B cell (primary cell): ENCODE data around the gene ZNF398. TPM values are rescaled to one million over a fixed set of nuclear protein-coding genes. Genes with fewer than 3 reads are reported as not detected.

Experiments used
- ATAC-seq: fragments of 200-7000 bp; cut with Tn5 transposase; one replicate; pipeline ENCODE4 v1.10.0; 2021; ENCODE audit warnings: low read depth, mild to moderate bottlenecking, moderate number of reproducible peaks, moderate library complexity
- CTCF ChIA-PET: fragments of 350-600 bp; sonication (Branson Sonifier 250); formaldehyde crosslinking; loops from one replicate; lab custom pipeline; 2021; ENCODE audit warnings: antibody characterized with exemption, inconsistent platforms; lab: Charles Lee
- POLR2A ChIA-PET: fragments of 350-600 bp; sonication (Branson Sonifier 250); formaldehyde crosslinking; loops from one replicate; lab custom pipeline; 2021; ENCODE audit warnings: antibody characterized with exemption; lab: Charles Lee
- DNase-seq: peaks from one replicate; pipeline ENCODE4 v3.0.0; 2013
- H2AFZ ChIP-seq: 2 replicates; pipeline ENCODE4 v1.6.1; 2012; ENCODE audit warnings: mild to moderate bottlenecking, low read depth, low read length; ENCODE audit not compliant: insufficient read depth, poor library complexity, severe bottlenecking
- H3K27ac ChIP-seq, 2 donors: 1 replicate in 1 of 2; 2 replicates in 1 of 2; pipeline ENCODE4 v1.5.1; 2012 to 2013; ENCODE audit warnings: low read length in 2 of 2, mild to moderate bottlenecking in 2 of 2, moderate library complexity in 1 of 2
- H3K27me3 ChIP-seq, 4 experiments: fragments of 200-600 bp in 1 of 4; sonication (generic) in 1 of 4; replicated peaks in 1 of 4; 1 replicate in 2 of 4; 2 replicates in 2 of 4; pipeline versions ENCODE4 v1.6.1 to v1.7.0; 2013 to 2016; ENCODE audit warnings: low read length in 3 of 4, mild to moderate bottlenecking in 2 of 4, mixed read lengths in 1 of 4, moderate library complexity in 1 of 4; ENCODE audit not compliant: insufficient read depth in 4 of 4, control insufficient read depth in 3 of 4; ENCODE audit errors: control extremely low read depth in 1 of 4
- H3K36me3 ChIP-seq, 2 experiments: replicated peaks in 1 of 2; 1 replicate in 1 of 2; 2 replicates in 1 of 2; pipeline versions ENCODE4 v1.6.1 to v1.7.1; 2013; ENCODE audit warnings: low read length in 1 of 2; ENCODE audit not compliant: insufficient read depth in 2 of 2, control insufficient read depth in 1 of 2; ENCODE audit errors: control extremely low read depth in 1 of 2, extremely low read depth in 1 of 2
- H3K4me1 ChIP-seq, 2 donors: fragments of 200-600 bp in 1 of 2; sonication (generic) in 1 of 2; 1 replicate in 1 of 2; 2 replicates in 1 of 2; pipeline versions ENCODE4 v1.5.1 to v1.6.1; 2013 to 2017; ENCODE audit warnings: low read length in 2 of 2; ENCODE audit not compliant: control insufficient read depth in 2 of 2, insufficient read depth in 2 of 2
- H3K4me2 ChIP-seq: replicated peaks from 2 replicates; pipeline ENCODE3; 2012; ENCODE audit warnings: mild to moderate bottlenecking, low read depth, low read length; ENCODE audit not compliant: poor library complexity, severe bottlenecking
- H3K4me3 ChIP-seq, 5 experiments: fragments of 200-600 bp in 1 of 5; sonication (generic) in 1 of 5; 1 replicate in 3 of 5; 2 replicates in 2 of 5; pipeline versions ENCODE4 v1.5.1 to v1.7.0; 2011 to 2016; ENCODE audit warnings: low read length in 4 of 5, mild to moderate bottlenecking in 4 of 5, low read depth in 2 of 5, control low read depth in 1 of 5, moderate library complexity in 1 of 5; ENCODE audit not compliant: insufficient read depth in 1 of 5; ENCODE audit errors: control extremely low read depth in 1 of 5, extremely low read depth in 1 of 5
- H3K79me2 ChIP-seq: fragments of 200-600 bp; sonication (generic); one replicate; pipeline ENCODE4 v1.6.0; 2016; ENCODE audit warnings: low read length; ENCODE audit not compliant: control insufficient read depth, insufficient read depth
- H3K9ac ChIP-seq: fragments of 200-600 bp; sonication (generic); 2 replicates; pipeline ENCODE4 v1.6.1; 2017; ENCODE audit warnings: mild to moderate bottlenecking, low read length, moderate library complexity
- H3K9me3 ChIP-seq, 3 donors: one replicate each; pipeline versions ENCODE4 v1.6.1 to v1.7.1; 2013; ENCODE audit warnings: low read length in 2 of 3; ENCODE audit not compliant: control insufficient read depth in 2 of 3, insufficient read depth in 1 of 3; ENCODE audit errors: control extremely low read depth in 1 of 3
- H4K20me1 ChIP-seq: 2 replicates; pipeline ENCODE4 v1.6.0; 2012; ENCODE audit warnings: mild to moderate bottlenecking, low read length; ENCODE audit not compliant: insufficient read depth, control insufficient read depth, poor library complexity, severe bottlenecking
- H3K27ac Mint-ChIP-seq: one replicate; pipeline ENCODE4 v1.8.0; 2021; ENCODE audit warnings: mixed read lengths
- H3K27me3 Mint-ChIP-seq: one replicate; pipeline ENCODE4 v1.8.0; 2021; ENCODE audit warnings: mixed read lengths
- H3K4me1 Mint-ChIP-seq: one replicate; pipeline ENCODE4 v1.8.0; 2021; ENCODE audit warnings: mixed read lengths
- H3K4me3 Mint-ChIP-seq: one replicate; pipeline ENCODE4 v1.8.0; 2021; ENCODE audit warnings: mixed read lengths
- H3K9me3 Mint-ChIP-seq: one replicate; pipeline ENCODE4 v1.8.0; 2022; ENCODE audit warnings: mixed read lengths; ENCODE audit not compliant: insufficient read depth
- CTCF ChIP-seq: fragments of 200-600 bp; IDR thresholded peaks from one replicate; pipeline ENCODE4 v1.8.0; 2022; ENCODE audit warnings: antibody characterized with exemption, mild to moderate bottlenecking
- EZH2 ChIP-seq: IDR thresholded peaks from 2 replicates; pipeline ENCODE4 v1.6.1; 2012; ENCODE audit warnings: borderline replicate concordance, low read depth, mild to moderate bottlenecking, moderate library complexity, low read length; ENCODE audit not compliant: insufficient read depth, poor library complexity, severe bottlenecking
- WGBS: methylation state at CpG from one replicate; pipeline ENCODE4 v1.1.5; 2013; ENCODE audit warnings: missing lambda C conversion rate; ENCODE audit not compliant: insufficient coverage; 5-methylcytosine and 5-hydroxymethylcytosine counted together
- intact Hi-C: fragments of 100-400 bp; cut with micrococcal nuclease; formaldehyde crosslinking; loops from one replicate; pipeline ENCODE4 v1.10.0; 2022
- polyA plus RNA-seq: library from polyadenylated mRNA; depleted of rRNA; stranded (reverse); fragments of >200 nt; gene quantifications from 2 replicates; pipeline ENCODE4 v1.2.3, GENCODE V29; 2012
- total RNA-seq, 2 donors: library from RNA; stranded (reverse); fragments of 120-200 nt in 1 of 2; gene quantifications; 1 replicate in 1 of 2; 2 replicates in 1 of 2; pipeline versions ENCODE4 v1.2.3 to v1.2.4, GENCODE V29; 2013 to 2022

ZNF398 gene
- total and polyA plus RNA-seq, 2 donors (not counting 1 experiment from before 2014, with no cell fraction given): 7.7 to 22.5 TPM

- no peak overlapping the region for H3K4me3 Mint-ChIP-seq
- Histone ChIP-seq H3K27me3 (no peaks in the 10 kb centered on the region), H3K36me3 (peaks cover 11 to 28% of the 10 kb centered on the region in 2 experiments), H3K9me3 (no peaks in the 10 kb centered on the region), H2AFZ (no peak overlapping the region), H3K27ac (no peak overlapping the region), H3K4me2 (no peak overlapping the region), H3K4me3 (no peak overlapping the region), H3K79me2 (peaks cover 38% of the 10 kb centered on the region), H4K20me1 (peaks cover 18% of the 10 kb centered on the region), H3K9ac (no peak overlapping the region), H3K4me1 (no peaks in the 10 kb centered on the region)
- no peak for DNase-seq
- no peak overlapping the region for H3K27ac Mint-ChIP-seq
- WGBS: 100% methylated on average over 4 of the region's 5 CpGs
- ChIA-PET POLR2A (no interaction called here), CTCF (interaction anchor here (0.7 to 1.3 kb wide), 2 partner anchors 34 to 687 kb away, joined by 4 read pairs; partner anchors contain the start of gene ZNF282)
- no peaks in the 10 kb centered on the region for H3K9me3 Mint-ChIP-seq
- ATAC-seq: no peak
- TF ChIP-seq EZH2: no peak
- no peak for TF ChIP-seq CTCF
- H3K27me3 Mint-ChIP-seq: no peaks in the 10 kb centered on the region
- H3K4me1 Mint-ChIP-seq: peaks cover 5% of the 10 kb centered on the region
- intact Hi-C loops: no loop called here
Measured at GRCh38 chr7:149161241-149161848, 14.1 kb downstream of the ZNF398 start.

GRCh38 chr7:149166142-149166541 lies 18.9 kb downstream of the ZNF398 start:
- DNase-seq (no peak), ATAC-seq (no peak)
- Mint-ChIP-seq H3K9me3 (no peaks in the 10 kb centered on the region), H3K4me1 (no peaks in the 10 kb centered on the region), H3K4me3 (no peak overlapping the region), H3K27ac (no peak overlapping the region), H3K27me3 (no peaks in the 10 kb centered on the region)
- intact Hi-C loops: no loop called here
- TF ChIP-seq CTCF: no peak
- no peak for TF ChIP-seq EZH2
- H2AFZ ChIP-seq: no peak overlapping the region
- no CpG with 5 or more reads among the region's 1 CpG for WGBS
- H4K20me1 ChIP-seq: peaks cover under 1% of the 10 kb centered on the region
- H3K4me3 ChIP-seq: no peak overlapping the region
- H3K4me1 ChIP-seq: no peaks in the 10 kb centered on the region
- H3K27me3 ChIP-seq: no peaks in the 10 kb centered on the region
- H3K79me2 ChIP-seq: peaks cover 9% of the 10 kb centered on the region
- ChIA-PET CTCF (interaction anchor here (1.7 kb wide), 1 partner anchor 19 kb away, joined by 5 read pairs; the partner anchor contains the start of gene ZNF398), POLR2A (no interaction called here)
- peaks cover 21 to 37% of the 10 kb centered on the region in 2 experiments for H3K36me3 ChIP-seq
- H3K4me2 ChIP-seq: no peak overlapping the region
- H3K9ac ChIP-seq: no peak overlapping the region
- no peaks in the 10 kb centered on the region for H3K9me3 ChIP-seq
- H3K27ac ChIP-seq: no peak overlapping the region
